Endometrial microvascular endothelial cells (primary cell): ENCODE results near the gene TMC7. TPM values are rescaled to one million over a fixed set of nuclear protein-coding genes. Genes with fewer than 3 reads are reported as not detected.

Experiments
- in situ Hi-C: cut with HindIII; loops from 2 replicates; pipeline ENCODE4 v1.10.0; 2017; ENCODE audit warnings: low sequenced_read_pairs, low pct_unique_long_range_greater_than_20kb; ENCODE audit errors: inconsistent ontology term
- total RNA-seq: library from RNA; depleted of rRNA; stranded (reverse); fragments of >200 nt; gene quantifications from one replicate; pipeline ENCODE4 v1.2.3, GENCODE V29; 2015; ENCODE audit errors: inconsistent ontology term

Gene TMC7
- total RNA-seq, 1 donor from 2014 or later, result 0.65 TPM

GRCh38 chr16:19083670-19084069, 99.9 kb downstream of the TMC7 start:
- in situ Hi-C loops, result no loop called here

- in situ Hi-C loops, result no loop called here
Observed at GRCh38 chr16:19084139-19084538, 100.4 kb downstream of the TMC7 start.

- in situ Hi-C loops, result no loop called here
Observed at GRCh38 chr16:19084879-19085278, 101.1 kb downstream of the TMC7 start.

- in situ Hi-C loops, result no loop called here
Observed at GRCh38 chr16:19085679-19086200, 102.0 kb downstream of the TMC7 start.

- in situ Hi-C loops, result no loop called here
Observed at GRCh38 chr16:19086322-19087199, 102.8 kb downstream of the TMC7 start.

- in situ Hi-C loops, result no loop called here
Observed at GRCh38 chr16:19088341-19088916, 104.7 kb downstream of the TMC7 start.

GRCh38 chr16:19089410-19089955, 105.7 kb downstream of the TMC7 start:
- in situ Hi-C loops, result no loop called here

GRCh38 chr16:19090916-19091315, 107.2 kb downstream of the TMC7 start:
- in situ Hi-C loops, result no loop called here

- in situ Hi-C loops, result no loop called here
Observed at GRCh38 chr16:19092653-19093410, 109.1 kb downstream of the TMC7 start.

GRCh38 chr16:19093631-19094541, 110.2 kb downstream of the TMC7 start:
- in situ Hi-C loops, result no loop called here

- in situ Hi-C loops, result no loop called here
Observed at GRCh38 chr16:19094542-19095365, 111.0 kb downstream of the TMC7 start.

GRCh38 chr16:19095654-19096053, 111.9 kb downstream of the TMC7 start:
- in situ Hi-C loops, result no loop called here

- in situ Hi-C loops, result no loop called here
Observed at GRCh38 chr16:19098173-19098572, 114.4 kb downstream of the TMC7 start.

GRCh38 chr16:19102187-19102872, 118.6 kb downstream of the TMC7 start:
- in situ Hi-C loops, result loop anchor here (25.0 kb wide), 1 partner anchor 435 kb away; no protein-coding TSS in a partner anchor

GRCh38 chr16:19104607-19105006, 120.9 kb downstream of the TMC7 start:
- in situ Hi-C loops, result loop anchor here (25.0 kb wide), 1 partner anchor 433 kb away; no protein-coding TSS in a partner anchor

- in situ Hi-C loops, result loop anchor here (25.0 kb wide), 1 partner anchor 432 kb away; no protein-coding TSS in a partner anchor
Observed at GRCh38 chr16:19105131-19105530, 121.4 kb downstream of the TMC7 start.
